Measurements from ENCODE around the gene SRPX. TPM values are rescaled to one million over a fixed set of nuclear protein-coding genes. Genes with fewer than 3 reads are reported as not detected.

The SRPX gene
- total RNA-seq, 1 donor from 2014 or later = 85.9 TPM

GRCh38 chrX:38138900-38139299 lies 81.8 kb downstream of the SRPX start:
- DNase-seq = no peak

GRCh38 chrX:38138157-38138891 lies 82.3 kb downstream of the SRPX start:
- DNase-seq = no peak

GRCh38 chrX:38129366-38129765 lies 91.3 kb downstream of the SRPX start:
- no peak for DNase-seq

- DNase-seq = no peak
Observed at GRCh38 chrX:38127961-38128360, 92.7 kb downstream of the SRPX start.

GRCh38 chrX:38126179-38126578 lies 94.5 kb downstream of the SRPX start:
- DNase-seq = no peak

- DNase-seq = no peak
Observed at GRCh38 chrX:38124000-38124399, 96.7 kb downstream of the SRPX start.

GRCh38 chrX:38117485-38117884 lies 103.2 kb downstream of the SRPX start:
- peak; percentile 20 for DNase-seq

GRCh38 chrX:38116706-38117105 lies 104.0 kb downstream of the SRPX start:
- no peak for DNase-seq

GRCh38 chrX:38112566-38112965 lies 108.1 kb downstream of the SRPX start:
- DNase-seq = no peak

GRCh38 chrX:38111196-38111595 lies 109.5 kb downstream of the SRPX start:
- DNase-seq = no peak

- no peak for DNase-seq
Observed at GRCh38 chrX:38110231-38110630, 110.4 kb downstream of the SRPX start.

- DNase-seq = no peak
Observed at GRCh38 chrX:38109042-38109898, 111.4 kb downstream of the SRPX start.

- DNase-seq = no peak
Observed at GRCh38 chrX:38108364-38108763, 112.3 kb downstream of the SRPX start.

GRCh38 chrX:38106991-38107655 lies 113.5 kb downstream of the SRPX start:
- peak; percentile 26 for DNase-seq

- no peak for DNase-seq
Observed at GRCh38 chrX:38105216-38105725, 115.4 kb downstream of the SRPX start.

GRCh38 chrX:38103857-38104812 lies 116.5 kb downstream of the SRPX start:
- no peak for DNase-seq

- no peak for DNase-seq
Observed at GRCh38 chrX:38102875-38103274, 117.8 kb downstream of the SRPX start.

GRCh38 chrX:38102240-38102639 lies 118.4 kb downstream of the SRPX start:
- no peak for DNase-seq

- DNase-seq = no peak
Observed at GRCh38 chrX:38099688-38100087, 121.0 kb downstream of the SRPX start.

Data from tongue (tissue), 2 donors.